Activated T-cell treated with anti-CD3 and anti-CD28 coated beads, Interleukin-2, amount 50 U/mL, for 72 hours (primary cell): ENCODE results near the gene BLTP1. TPM values are rescaled to one million over a fixed set of nuclear protein-coding genes. Genes with fewer than 3 reads are reported as not detected.

ENCODE experiments used
- total RNA-seq, 2 donors: library from RNA; stranded (reverse); gene quantifications; one replicate each; pipeline ENCODE4 v1.2.3, GENCODE V29; 2022

Gene BLTP1
- total RNA-seq, 2 donors from 2014 or later: 46.1 to 49.2 TPM

Other genes with a start within 250 kb of the BLTP1 start
- under 1 TPM; 0.46 to 0.51 TPM for gene TRPC3, start 200.3 kb upstream of the BLTP1 start, total RNA-seq
- not detected for gene ADAD1, start 226.7 kb downstream of the BLTP1 start, total RNA-seq